ENCODE data around the gene NOC2L.
"Not testable (repeated sequence)": the region's sequence is repeated elsewhere in the genome, so short reads cannot be mapped to it uniquely, and the experiment has no call there.

The NOC2L gene

GRCh38 chr1:994546-994945 lies 35.5 kb upstream of the NOC2L start:
- in situ Hi-C loops (cut with MboI; ENCODE audit: low sequenced_read_pairs): not testable (repeated sequence)

- in situ Hi-C loops (cut with MboI; ENCODE audit: low sequenced_read_pairs): no loop called here
Measured at GRCh38 chr1:993379-993995, 34.4 kb upstream of the NOC2L start.

GRCh38 chr1:992362-992761 lies 33.3 kb upstream of the NOC2L start:
- in situ Hi-C loops (cut with MboI; ENCODE audit: low sequenced_read_pairs): no loop called here

- in situ Hi-C loops (cut with MboI; ENCODE audit: low sequenced_read_pairs): no loop called here
Measured at GRCh38 chr1:991895-992294, 32.8 kb upstream of the NOC2L start.

- in situ Hi-C loops (cut with MboI; ENCODE audit: low sequenced_read_pairs): not testable (repeated sequence)
Measured at GRCh38 chr1:991275-991674, 32.2 kb upstream of the NOC2L start.

- in situ Hi-C loops (cut with MboI; ENCODE audit: low sequenced_read_pairs): not testable (repeated sequence)
Measured at GRCh38 chr1:988061-988460, 29.0 kb upstream of the NOC2L start.

- in situ Hi-C loops (cut with MboI; ENCODE audit: low sequenced_read_pairs): no loop called here
Measured at GRCh38 chr1:985126-985525, 26.1 kb upstream of the NOC2L start.

GRCh38 chr1:984476-984814 lies 25.4 kb upstream of the NOC2L start:
- in situ Hi-C loops (cut with MboI; ENCODE audit: low sequenced_read_pairs): no loop called here

- in situ Hi-C loops (cut with MboI; ENCODE audit: low sequenced_read_pairs): no loop called here
Measured at GRCh38 chr1:983798-984475, 24.9 kb upstream of the NOC2L start.

- in situ Hi-C loops (cut with MboI; ENCODE audit: low sequenced_read_pairs): no loop called here
Measured at GRCh38 chr1:982765-983436, 23.8 kb upstream of the NOC2L start.

GRCh38 chr1:981955-982558 lies 23.0 kb upstream of the NOC2L start, which contains the start of gene PERM1:
TSS of gene PERM1 (minus strand) at chr1:982093. CDS start at chr1:981029, 1,064 bp downstream.
- in situ Hi-C loops (cut with MboI; ENCODE audit: low sequenced_read_pairs): no loop called here

- in situ Hi-C loops (cut with MboI; ENCODE audit: low sequenced_read_pairs): no loop called here
Measured at GRCh38 chr1:981491-981954, 22.5 kb upstream of the NOC2L start.

- in situ Hi-C loops (cut with MboI; ENCODE audit: low sequenced_read_pairs): no loop called here
Measured at GRCh38 chr1:980602-981395, 21.7 kb upstream of the NOC2L start.

- in situ Hi-C loops (cut with MboI; ENCODE audit: low sequenced_read_pairs): no loop called here
Measured at GRCh38 chr1:980137-980571, 21.1 kb upstream of the NOC2L start.

- in situ Hi-C loops (cut with MboI; ENCODE audit: low sequenced_read_pairs): no loop called here
Measured at GRCh38 chr1:979744-980072, 20.7 kb upstream of the NOC2L start.

GRCh38 chr1:978835-979743 lies 20.0 kb upstream of the NOC2L start:
- in situ Hi-C loops (cut with MboI; ENCODE audit: low sequenced_read_pairs): no loop called here

- in situ Hi-C loops (cut with MboI; ENCODE audit: low sequenced_read_pairs): no loop called here
Measured at GRCh38 chr1:978069-978834, 19.2 kb upstream of the NOC2L start.

- in situ Hi-C loops (cut with MboI; ENCODE audit: low sequenced_read_pairs): not testable (repeated sequence)
Measured at GRCh38 chr1:976791-977190, 17.7 kb upstream of the NOC2L start.
